ENCODE data around the gene SP140. TPM values are rescaled to one million over a fixed set of nuclear protein-coding genes. Genes with fewer than 3 reads are reported as not detected.

SP140 gene
- total and polyA plus RNA-seq, 10 of the 15 experiments (the other 5 are each of a cell fraction or from before 2014, with no cell fraction given) = 61.7 to 164 (median 90.7) TPM

DNA sequence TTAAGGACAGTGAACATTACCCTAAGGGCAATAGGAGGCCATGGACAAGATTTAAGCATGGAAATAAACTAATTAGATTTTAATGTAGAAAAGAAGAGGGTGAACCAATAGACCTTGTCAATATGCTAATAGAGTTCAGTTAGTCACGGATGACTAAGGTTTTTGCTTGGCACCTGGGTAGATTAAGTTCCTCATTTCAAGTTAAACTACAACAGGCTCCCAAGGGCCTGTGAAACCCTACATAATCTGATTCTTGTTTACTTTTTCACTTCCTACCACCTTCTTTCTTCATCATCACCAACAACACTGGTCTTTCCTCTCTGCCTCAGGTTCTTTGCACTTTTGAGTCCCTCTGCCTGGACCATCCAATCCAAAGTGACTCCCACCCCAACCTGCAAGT, 20.5 kb upstream of the SP140 start (continued):
- no peak for TF ChIP-seq E4F1 (IDR thresholded peaks at IDR 0.05; ENCODE audit: borderline replicate concordance, partially characterized antibody)
- peak; percentile 68; the same call in 1 of the 2 replicates for TF ChIP-seq PAX8 (IDR thresholded peaks at IDR 0.05)
- peak; percentile 40; the same call in 1 of the 3 replicates for TF ChIP-seq POU2F2 (IDR thresholded peaks at IDR 0.05; ENCODE audit: borderline replicate concordance, low read depth, low read length)
- TF ChIP-seq BCL11A (IDR thresholded peaks at IDR 0.05; ENCODE audit: low read depth, low read length) = 0 out of 2 replicates have a peak, but pooled peaks have one; percentile 14
- no peak for TF ChIP-seq BCLAF1 (IDR thresholded peaks at IDR 0.05)
- no peak for TF ChIP-seq ZSCAN29 (IDR thresholded peaks at IDR 0.05)
- 0 out of 2 replicates have a peak, but pooled peaks have one; percentile 15 for TF ChIP-seq TBL1XR1 (IDR thresholded peaks at IDR 0.05; ENCODE audit: low read depth, low read length)
- TF ChIP-seq, protein P1, sequence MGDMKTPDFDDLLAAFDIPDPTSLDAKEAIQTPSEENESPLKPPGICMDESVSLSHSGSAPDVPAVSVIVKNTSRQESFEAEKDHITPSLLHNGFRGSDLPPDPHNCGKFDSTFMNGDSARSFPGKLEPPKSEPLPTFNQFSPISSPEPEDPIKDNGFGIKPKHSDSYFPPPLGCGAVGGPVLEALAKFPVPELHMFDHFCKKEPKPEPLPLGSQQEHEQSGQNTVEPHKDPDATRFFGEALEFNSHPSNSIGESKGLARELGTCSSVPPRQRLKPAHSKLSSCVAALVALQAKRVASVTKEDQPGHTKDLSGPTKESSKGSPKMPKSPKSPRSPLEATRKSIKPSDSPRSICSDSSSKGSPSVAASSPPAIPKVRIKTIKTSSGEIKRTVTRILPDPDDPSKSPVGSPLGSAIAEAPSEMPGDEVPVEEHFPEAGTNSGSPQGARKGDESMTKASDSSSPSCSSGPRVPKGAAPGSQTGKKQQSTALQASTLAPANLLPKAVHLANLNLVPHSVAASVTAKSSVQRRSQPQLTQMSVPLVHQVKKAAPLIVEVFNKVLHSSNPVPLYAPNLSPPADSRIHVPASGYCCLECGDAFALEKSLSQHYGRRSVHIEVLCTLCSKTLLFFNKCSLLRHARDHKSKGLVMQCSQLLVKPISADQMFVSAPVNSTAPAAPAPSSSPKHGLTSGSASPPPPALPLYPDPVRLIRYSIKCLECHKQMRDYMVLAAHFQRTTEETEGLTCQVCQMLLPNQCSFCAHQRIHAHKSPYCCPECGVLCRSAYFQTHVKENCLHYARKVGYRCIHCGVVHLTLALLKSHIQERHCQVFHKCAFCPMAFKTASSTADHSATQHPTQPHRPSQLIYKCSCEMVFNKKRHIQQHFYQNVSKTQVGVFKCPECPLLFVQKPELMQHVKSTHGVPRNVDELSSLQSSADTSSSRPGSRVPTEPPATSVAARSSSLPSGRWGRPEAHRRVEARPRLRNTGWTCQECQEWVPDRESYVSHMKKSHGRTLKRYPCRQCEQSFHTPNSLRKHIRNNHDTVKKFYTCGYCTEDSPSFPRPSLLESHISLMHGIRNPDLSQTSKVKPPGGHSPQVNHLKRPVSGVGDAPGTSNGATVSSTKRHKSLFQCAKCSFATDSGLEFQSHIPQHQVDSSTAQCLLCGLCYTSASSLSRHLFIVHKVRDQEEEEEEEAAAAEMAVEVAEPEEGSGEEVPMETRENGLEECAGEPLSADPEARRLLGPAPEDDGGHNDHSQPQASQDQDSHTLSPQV (IDR thresholded peaks at IDR 0.05) = no peak
- TF ChIP-seq SPI1 (IDR thresholded peaks at IDR 0.05; ENCODE audit: borderline replicate concordance, insufficient read depth, low read depth, low read length) = peak; percentile 66
- no peak for TF ChIP-seq FOS (IDR thresholded peaks at IDR 0.05; ENCODE audit: borderline replicate concordance, extremely low read depth, insufficient read length)
- peak; percentile 41 for TF ChIP-seq MEF2B (IDR thresholded peaks at IDR 0.05; ENCODE audit: partially characterized antibody, poor library complexity, severe bottlenecking)
- no peak for TF ChIP-seq CHD2 (IDR thresholded peaks at IDR 0.05; ENCODE audit: borderline replicate concordance, low read depth, low read length)
- TF ChIP-seq, protein P2, sequence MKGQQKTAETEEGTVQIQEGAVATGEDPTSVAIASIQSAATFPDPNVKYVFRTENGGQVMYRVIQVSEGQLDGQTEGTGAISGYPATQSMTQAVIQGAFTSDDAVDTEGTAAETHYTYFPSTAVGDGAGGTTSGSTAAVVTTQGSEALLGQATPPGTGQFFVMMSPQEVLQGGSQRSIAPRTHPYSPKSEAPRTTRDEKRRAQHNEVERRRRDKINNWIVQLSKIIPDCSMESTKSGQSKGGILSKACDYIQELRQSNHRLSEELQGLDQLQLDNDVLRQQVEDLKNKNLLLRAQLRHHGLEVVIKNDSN (IDR thresholded peaks at IDR 0.05; ENCODE audit: borderline replicate concordance, extremely low read length, insufficient read depth, low read depth, low read length) = no peak
- TF ChIP-seq BRCA1 (IDR thresholded peaks at IDR 0.05; ENCODE audit: low read depth, low read length) = no peak
- TF ChIP-seq IRF4 (IDR thresholded peaks at IDR 0.05; ENCODE audit: low read depth, low read length) = no peak
- TF ChIP-seq JUND (IDR thresholded peaks at IDR 0.05; ENCODE audit: low read depth, low read length) = no peak
- TF ChIP-seq WRNIP1 (IDR thresholded peaks at IDR 0.05; ENCODE audit: borderline replicate concordance, low read depth, low read length) = no peak

Measured in GM12878 (cell line).